HG03060 (cell line): Measurements from ENCODE around the gene CPXM2.

Experiments
- ATAC-seq: cut with Tn5 transposase; IDR thresholded peaks from one replicate; pipeline ENCODE4 v1.9.1; 2021; ENCODE audit warnings: low read depth, moderate number of reproducible peaks; ENCODE audit not compliant: unreplicated experiment

CPXM2 gene

GRCh38 chr10:123852411-123852951 lies 39.1 kb downstream of the CPXM2 start:
- no peak for ATAC-seq

- peak; percentile 72 for ATAC-seq
Observed at GRCh38 chr10:123848564-123849457, 42.8 kb downstream of the CPXM2 start.

GRCh38 chr10:123847686-123848432 lies 43.7 kb downstream of the CPXM2 start:
- ATAC-seq: no peak

GRCh38 chr10:123843835-123844234 lies 47.8 kb downstream of the CPXM2 start:
- no peak for ATAC-seq

- no peak for ATAC-seq
Observed at GRCh38 chr10:123842692-123843385, 48.8 kb downstream of the CPXM2 start.

- no peak for ATAC-seq
Observed at GRCh38 chr10:123841560-123841959, 50.0 kb downstream of the CPXM2 start.

- ATAC-seq: no peak
Observed at GRCh38 chr10:123841115-123841514, 50.5 kb downstream of the CPXM2 start.

- no peak for ATAC-seq
Observed at GRCh38 chr10:123840714-123841113, 50.9 kb downstream of the CPXM2 start.

GRCh38 chr10:123838596-123839310 lies 52.9 kb downstream of the CPXM2 start:
- no peak for ATAC-seq

- ATAC-seq: no peak
Observed at GRCh38 chr10:123837756-123838155, 53.9 kb downstream of the CPXM2 start.

- no peak for ATAC-seq
Observed at GRCh38 chr10:123836418-123837145, 55.0 kb downstream of the CPXM2 start.

- peak; percentile 97 for ATAC-seq
Observed at GRCh38 chr10:123835575-123835974, 56.0 kb downstream of the CPXM2 start.

GRCh38 chr10:123833170-123833850 lies 58.3 kb downstream of the CPXM2 start:
- no peak for ATAC-seq

- no peak for ATAC-seq
Observed at GRCh38 chr10:123831259-123831658, 60.3 kb downstream of the CPXM2 start.

- no peak for ATAC-seq
Observed at GRCh38 chr10:123821136-123821535, 70.5 kb downstream of the CPXM2 start.

- no peak for ATAC-seq
Observed at GRCh38 chr10:123809632-123810031, 82.0 kb downstream of the CPXM2 start.

GRCh38 chr10:123808906-123809305 lies 82.7 kb downstream of the CPXM2 start:
- no peak for ATAC-seq

- ATAC-seq: no peak
Observed at GRCh38 chr10:123808286-123808685, 83.3 kb downstream of the CPXM2 start.

GRCh38 chr10:123807444-123808035 lies 84.1 kb downstream of the CPXM2 start:
- ATAC-seq: no peak
